ENCODE measurements around the gene PACRG.

- TF ChIP-seq TOX (CRISPR knock-in tag; IDR thresholded peaks at IDR 0.05; ENCODE audit: borderline replicate concordance), result no peak
- no peak for TF ChIP-seq SNAI2 (CRISPR knock-in tag; IDR thresholded peaks at IDR 0.05)
- TF ChIP-seq ARNTL (CRISPR knock-in tag; IDR thresholded peaks at IDR 0.05; ENCODE audit: borderline replicate concordance, low read depth), result no peak
- no peak for TF ChIP-seq ISL1 (CRISPR knock-in tag; IDR thresholded peaks at IDR 0.05)
- TF ChIP-seq OSR1 (CRISPR knock-in tag; IDR thresholded peaks at IDR 0.05), result no peak
- no peak for TF ChIP-seq RARB (CRISPR knock-in tag; IDR thresholded peaks at IDR 0.05)
- TF ChIP-seq ZFP3 (CRISPR knock-in tag; IDR thresholded peaks at IDR 0.05), result no peak
- TF ChIP-seq ZNF565 (CRISPR knock-in tag; conservative IDR thresholded peaks at IDR 0.05; ENCODE audit: low read depth), result no peak
- no peak for TF ChIP-seq GLIS3 (CRISPR knock-in tag; IDR thresholded peaks at IDR 0.05)
These were observed 512.0 kb downstream of the PACRG start for GRCh38 chr6:163239572-163240340.
